Right lung (tissue), 5 donors: ENCODE measurements around the gene HNRNPD. TPM values are rescaled to one million over a fixed set of nuclear protein-coding genes. Genes with fewer than 3 reads are reported as not detected.
"Not testable (repeated sequence)": the region's sequence is repeated elsewhere in the genome, so short reads cannot be mapped to it uniquely, and the experiment has no call there.

ENCODE experiments used
- DNase-seq, 2 donors: peaks; one replicate each; pipeline ENCODE4 v3.0.0-alpha.2; 2013
- polyA plus RNA-seq, 5 donors: library from polyadenylated mRNA; unstranded; fragments of 120-200 nt; gene quantifications; one replicate each; pipeline versions ENCODE4 v1.2.1 to v1.2.3, GENCODE V29; 2013; ENCODE audit warnings: inconsistent platforms in 1 of 5, low replicate concordance in 1 of 5; ENCODE audit not compliant: insufficient read length in 5 of 5, insufficient read depth in 1 of 5

The HNRNPD gene
- polyA plus RNA-seq, 5 donors = 487 to 651 (median 583) TPM

DNA sequence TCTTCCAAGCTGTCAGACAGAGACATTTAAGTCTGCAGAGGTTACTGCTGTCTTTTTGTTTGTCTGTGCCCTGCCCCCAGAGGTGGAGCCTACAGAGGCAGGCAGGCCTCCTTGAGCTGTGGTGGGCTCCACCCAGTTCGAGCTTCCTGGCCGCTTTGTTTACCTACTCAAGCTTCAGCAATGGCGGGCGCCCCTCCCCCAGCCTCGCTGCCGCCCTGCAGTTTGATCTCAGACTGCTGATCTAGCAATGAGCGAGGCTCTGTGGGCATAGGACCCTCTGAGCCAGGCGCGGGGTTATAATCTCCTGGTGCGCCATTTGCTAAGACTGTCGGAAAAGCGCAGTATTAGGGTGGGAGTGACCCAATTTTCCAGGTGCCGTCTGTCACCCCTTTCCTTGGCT, 70.7 kb downstream of the HNRNPD start:
- DNase-seq = not testable (repeated sequence)

Other genes with a start within 250 kb of the HNRNPD start
- 100 to 1,000 TPM; 441 to 612 (median 546) TPM for gene HNRNPDL, start 56.5 kb upstream of the HNRNPD start, polyA plus RNA-seq
- 10 to 100 TPM; 47.4 to 64.6 (median 59.0) TPM for gene ENOPH1, start 56.6 kb upstream of the HNRNPD start, polyA plus RNA-seq
- 10 to 100 TPM; 14.5 to 18.2 (median 15.4) TPM for gene TMEM150C, start 188.0 kb upstream of the HNRNPD start, polyA plus RNA-seq